Fibroblast of mammary gland (primary cell): Measurements from ENCODE around the gene MYG1.

ENCODE experiments used
- DNase-seq: peaks from one replicate; pipeline ENCODE4 v3.0.0-alpha.2; 2010; ENCODE audit warnings: low read depth
- H3K4me3 ChIP-seq: 2 replicates; pipeline ENCODE4 v1.5.1; 2011; ENCODE audit warnings: low read depth, mild to moderate bottlenecking, low read length, moderate library complexity; ENCODE audit not compliant: control insufficient read depth
- CTCF ChIP-seq: conservative IDR thresholded peaks from 2 replicates; pipeline ENCODE4 v1.5.1; 2011; ENCODE audit warnings: low read depth, low read length, inconsistent platforms; ENCODE audit not compliant: control insufficient read depth, insufficient read depth

MYG1 gene

GRCh38 chr12:53255996-53256395, 43.5 kb upstream of the MYG1 start:
- TF ChIP-seq CTCF: no peak
- DNase-seq: no peak
- H3K4me3 ChIP-seq: no peak overlapping the region

GRCh38 chr12:53258541-53259539, 40.7 kb upstream of the MYG1 start:
- no peak for TF ChIP-seq CTCF
- DNase-seq: no peak
- no peak overlapping the region for H3K4me3 ChIP-seq

GRCh38 chr12:53259891-53260290, 39.6 kb upstream of the MYG1 start:
- TF ChIP-seq CTCF: no peak
- no peak for DNase-seq
- no peak overlapping the region for H3K4me3 ChIP-seq

GRCh38 chr12:53265783-53266182, 33.7 kb upstream of the MYG1 start:
- TF ChIP-seq CTCF: no peak
- DNase-seq: peak; percentile 41
- no peak overlapping the region for H3K4me3 ChIP-seq

- DNase-seq: no peak
- TF ChIP-seq CTCF: no peak
- H3K4me3 ChIP-seq: peak overlapping the region; percentile 90
Observed at GRCh38 chr12:53267306-53267998, 32.0 kb upstream of the MYG1 start.

GRCh38 chr12:53267999-53268629, 31.4 kb upstream of the MYG1 start, which contains the start of gene ESPL1:
ESPL1 (plus strand) TSS chr12:53268299; CDS start chr12:53268767, 468 bp downstream.
- TF ChIP-seq CTCF: no peak
- peak; percentile 72 for DNase-seq
- peak within 1 kb of the TSS; percentile 90 for H3K4me3 ChIP-seq
